NCI-H1930 (cell line): ENCODE data around the gene ACTR8.

Experiments used
- DNase-seq, 2 experiments: peaks; one replicate each; lab custom pipeline; 2025; lab: John Stamatoyannopoulos, UW

ACTR8 gene

DNA sequence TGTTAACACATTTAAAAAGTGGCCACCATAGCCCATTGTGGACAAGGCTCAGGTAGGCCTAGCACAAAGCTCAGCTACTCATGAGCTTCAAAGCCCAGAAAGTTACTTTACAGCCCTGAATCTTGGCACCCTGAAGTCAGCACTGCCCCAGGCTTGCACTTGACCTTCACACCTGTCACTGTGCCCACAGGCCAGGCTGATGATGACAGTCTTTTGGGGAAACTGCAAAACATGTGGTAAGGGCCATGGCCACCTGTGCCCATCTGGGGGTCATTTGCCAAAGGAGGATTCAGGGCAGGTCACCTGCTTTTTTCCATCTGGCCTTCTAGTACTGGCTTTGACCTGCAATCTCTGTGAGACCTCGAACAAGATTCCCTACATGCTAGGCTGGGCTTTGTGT, 46.7 kb downstream of the ACTR8 start:
- DNase-seq: no peak

DNA sequence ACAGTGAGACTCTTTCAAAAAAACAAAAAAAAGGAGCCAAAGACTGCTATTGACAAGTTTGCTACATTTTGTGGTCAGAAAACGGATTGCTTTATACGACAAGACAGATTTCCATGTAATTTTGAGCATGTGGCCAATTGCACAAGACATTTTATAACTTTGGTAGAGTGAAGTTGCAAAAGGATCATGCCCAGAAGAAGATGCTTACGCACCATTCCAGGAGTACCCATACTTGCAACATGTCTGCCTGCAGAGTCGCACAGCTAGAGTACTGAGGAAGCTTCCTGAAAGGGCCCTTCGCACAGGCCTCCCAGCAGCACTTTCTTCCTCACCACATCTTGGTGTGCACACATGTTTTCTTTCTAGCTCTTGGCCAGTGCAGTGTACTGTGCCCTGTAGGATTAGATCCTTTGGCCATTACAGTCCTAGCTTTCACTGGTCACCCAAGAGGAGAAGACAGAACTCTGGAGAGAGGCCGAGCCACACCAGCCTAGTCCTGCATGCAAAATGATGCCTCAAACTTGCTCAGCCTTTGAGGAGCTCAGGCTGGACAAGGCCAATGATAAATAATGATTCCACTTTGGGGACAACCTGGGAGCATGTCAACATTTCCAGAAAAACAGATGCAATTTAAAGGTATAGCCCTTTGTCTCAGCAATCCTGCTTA, 47.4 kb downstream of the ACTR8 start:
- no peak for DNase-seq

DNA sequence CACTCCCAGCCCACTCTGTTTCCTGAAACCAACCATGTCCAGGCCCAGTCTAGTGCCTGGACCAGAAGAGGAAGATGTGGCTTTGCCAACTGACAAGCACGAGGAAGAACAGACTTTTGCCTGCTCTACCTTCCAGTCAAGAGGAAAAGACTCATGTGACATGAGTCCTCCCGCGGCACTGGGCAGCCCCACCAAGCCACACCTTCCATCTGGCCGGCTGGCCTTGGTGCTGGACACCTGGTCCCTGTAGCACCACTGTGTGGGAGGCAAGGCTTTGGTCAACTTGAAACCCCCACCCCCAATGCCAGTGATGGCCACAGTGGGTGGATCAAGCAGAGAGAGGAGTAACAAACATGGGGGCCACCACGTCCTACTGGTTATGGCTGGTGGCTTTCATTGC, 48.3 kb downstream of the ACTR8 start:
- DNase-seq: no peak

DNA sequence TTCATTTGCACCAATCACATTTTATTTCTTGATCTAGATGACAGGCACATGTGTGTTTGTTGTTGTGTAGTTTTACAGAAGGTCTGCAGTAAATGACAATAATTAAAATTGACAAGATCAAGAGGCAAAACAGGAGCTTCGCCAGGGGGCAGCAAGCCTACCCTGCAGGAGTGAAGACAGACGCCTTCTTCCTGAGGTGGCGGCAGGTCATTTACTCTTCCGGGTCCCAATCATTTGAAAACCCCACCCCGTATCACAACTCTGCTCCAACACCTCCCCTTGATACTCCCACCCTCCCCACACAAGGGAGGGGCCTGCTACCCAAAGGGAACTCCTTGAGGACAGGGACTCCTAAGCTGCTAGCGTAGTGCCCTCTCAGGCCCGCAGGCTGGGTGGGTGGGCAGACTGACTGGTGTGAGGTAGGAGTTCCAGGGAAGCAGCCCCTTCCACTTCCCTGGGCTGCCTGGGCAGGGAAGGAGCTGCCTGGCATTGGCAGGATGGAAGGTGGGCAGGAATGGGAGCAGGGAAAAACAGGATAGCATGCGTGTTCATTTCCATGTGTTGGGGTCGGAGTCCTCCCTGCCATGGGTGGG, 48.8 kb downstream of the ACTR8 start:
- no peak for DNase-seq

DNA sequence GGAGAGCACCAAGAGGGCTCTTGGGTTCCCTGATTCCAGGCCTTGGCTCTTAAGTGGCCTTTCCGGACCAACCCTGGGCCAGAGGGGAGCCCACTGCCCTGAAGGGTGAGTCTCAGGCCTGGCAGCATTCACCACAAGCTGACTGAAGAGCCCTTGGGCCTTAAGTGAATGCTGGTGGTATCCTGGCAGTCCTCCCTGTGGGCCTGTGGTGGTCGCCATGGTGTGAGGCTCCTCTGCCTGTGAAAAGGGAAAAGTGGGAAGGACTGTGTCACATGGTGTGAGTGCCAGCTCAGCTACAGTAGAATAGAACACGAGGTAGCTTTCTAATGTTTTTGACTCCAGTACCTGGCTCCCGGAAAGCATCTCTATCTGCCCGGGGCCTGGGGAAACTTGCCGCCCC, 51.0 kb downstream of the ACTR8 start:
- no peak for DNase-seq

DNA sequence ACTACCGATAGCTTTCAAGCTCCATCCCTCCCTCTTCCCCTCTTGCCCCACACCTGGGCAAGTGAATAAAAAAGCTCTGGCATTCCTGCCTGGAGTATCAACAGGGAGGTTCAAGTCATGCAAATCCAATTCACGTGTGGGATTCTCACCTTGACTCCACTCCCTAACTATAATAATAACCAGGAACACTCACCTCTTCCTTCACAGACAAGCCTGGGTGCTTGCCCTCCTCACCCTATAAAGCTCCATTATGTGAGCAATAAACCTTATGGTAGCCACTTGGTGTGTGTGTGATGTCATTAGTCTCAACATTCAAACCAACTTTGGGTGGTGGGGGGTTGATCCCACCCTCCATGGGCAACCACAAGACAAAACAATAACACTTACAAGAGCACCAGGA, 52.3 kb downstream of the ACTR8 start:
- DNase-seq: no peak

DNA sequence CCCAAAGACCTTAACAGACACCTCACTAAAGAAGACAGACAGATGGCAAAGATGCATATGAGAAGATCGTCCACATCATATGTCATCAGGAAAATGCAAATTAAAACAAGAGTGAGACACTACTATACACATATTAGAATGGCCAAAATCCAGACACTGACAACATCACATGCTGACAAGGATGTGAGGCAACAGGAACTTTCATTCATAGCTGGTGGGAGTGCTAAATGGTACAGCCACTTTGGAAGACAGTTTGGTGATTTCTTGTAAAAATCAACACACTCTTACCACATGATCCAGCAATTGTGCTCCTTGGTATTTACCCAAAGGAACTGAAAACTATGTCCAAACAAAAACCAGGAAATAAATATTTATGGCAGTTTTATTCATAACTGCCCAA, 53.4 kb downstream of the ACTR8 start:
- DNase-seq: no peak

DNA sequence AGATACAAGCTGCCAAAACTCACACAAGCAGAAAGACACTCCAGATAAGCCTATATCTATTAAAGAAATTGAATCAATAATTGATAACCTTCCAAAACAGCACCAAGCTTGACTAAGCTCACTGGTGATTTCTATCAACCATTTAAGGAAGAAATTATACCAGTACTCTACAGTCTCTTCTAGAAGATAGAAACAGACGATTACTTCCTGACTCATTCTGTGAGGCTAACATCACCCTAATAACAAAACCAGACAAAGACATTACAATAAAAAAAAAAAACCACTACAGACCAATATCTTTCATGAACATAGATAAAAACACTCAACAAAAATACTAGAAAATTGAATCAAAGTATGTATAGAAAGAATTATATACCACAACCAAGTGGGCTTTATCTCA, 55.9 kb downstream of the ACTR8 start:
- no peak for DNase-seq

DNA sequence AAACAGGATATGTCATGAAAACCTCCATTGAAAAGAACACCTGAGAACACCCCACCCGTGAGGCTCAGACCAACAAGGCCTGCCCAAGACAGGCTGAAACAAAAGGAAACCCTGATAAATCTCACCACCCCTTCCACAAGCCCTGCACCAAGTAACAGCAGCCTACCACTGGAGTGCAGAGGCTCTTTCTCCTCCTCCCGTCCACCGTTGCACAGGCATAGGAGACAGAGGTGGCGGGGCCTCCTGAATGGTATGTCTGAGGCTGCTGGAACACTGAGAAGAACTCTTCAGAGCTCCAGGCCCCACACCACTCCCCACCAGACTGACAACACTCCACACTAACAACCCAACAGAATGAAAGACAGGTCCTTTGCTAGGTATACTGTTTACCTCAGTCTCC, 57.2 kb downstream of the ACTR8 start:
- no peak for DNase-seq

DNA sequence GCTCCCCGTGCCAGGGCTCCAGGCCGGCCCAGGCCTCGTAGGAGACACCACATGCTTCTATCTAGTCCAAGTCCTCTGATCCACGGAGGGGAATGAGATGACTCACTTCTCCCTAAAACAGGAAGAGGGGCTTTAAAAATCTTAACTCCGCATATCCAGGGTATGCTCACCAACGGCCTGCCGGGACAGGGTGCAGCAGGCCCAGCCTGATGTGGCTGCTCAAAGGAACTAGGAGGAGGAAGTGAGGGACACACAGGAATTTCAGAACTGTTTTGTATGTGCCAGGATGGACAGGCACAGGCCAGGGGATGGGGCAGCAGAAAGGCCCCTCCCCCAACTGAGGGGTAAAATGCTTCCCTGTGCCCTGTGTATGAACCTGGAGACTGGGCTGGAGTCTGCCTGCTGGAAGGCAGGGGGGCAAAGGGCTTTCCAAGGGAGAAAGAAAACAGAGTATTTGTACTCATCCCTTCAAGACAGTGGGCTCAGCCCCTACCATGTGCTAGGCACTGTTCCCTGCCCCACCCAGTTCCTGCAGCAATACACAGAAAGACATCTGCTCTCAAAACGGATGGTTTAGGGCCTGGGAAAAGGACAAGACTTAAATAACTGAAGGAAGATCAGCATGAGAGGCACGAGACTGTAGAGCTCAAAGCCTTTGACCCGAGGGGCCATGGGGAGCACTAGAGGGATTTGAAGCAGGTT, 57.8 kb downstream of the ACTR8 start:
- no peak for DNase-seq

DNA sequence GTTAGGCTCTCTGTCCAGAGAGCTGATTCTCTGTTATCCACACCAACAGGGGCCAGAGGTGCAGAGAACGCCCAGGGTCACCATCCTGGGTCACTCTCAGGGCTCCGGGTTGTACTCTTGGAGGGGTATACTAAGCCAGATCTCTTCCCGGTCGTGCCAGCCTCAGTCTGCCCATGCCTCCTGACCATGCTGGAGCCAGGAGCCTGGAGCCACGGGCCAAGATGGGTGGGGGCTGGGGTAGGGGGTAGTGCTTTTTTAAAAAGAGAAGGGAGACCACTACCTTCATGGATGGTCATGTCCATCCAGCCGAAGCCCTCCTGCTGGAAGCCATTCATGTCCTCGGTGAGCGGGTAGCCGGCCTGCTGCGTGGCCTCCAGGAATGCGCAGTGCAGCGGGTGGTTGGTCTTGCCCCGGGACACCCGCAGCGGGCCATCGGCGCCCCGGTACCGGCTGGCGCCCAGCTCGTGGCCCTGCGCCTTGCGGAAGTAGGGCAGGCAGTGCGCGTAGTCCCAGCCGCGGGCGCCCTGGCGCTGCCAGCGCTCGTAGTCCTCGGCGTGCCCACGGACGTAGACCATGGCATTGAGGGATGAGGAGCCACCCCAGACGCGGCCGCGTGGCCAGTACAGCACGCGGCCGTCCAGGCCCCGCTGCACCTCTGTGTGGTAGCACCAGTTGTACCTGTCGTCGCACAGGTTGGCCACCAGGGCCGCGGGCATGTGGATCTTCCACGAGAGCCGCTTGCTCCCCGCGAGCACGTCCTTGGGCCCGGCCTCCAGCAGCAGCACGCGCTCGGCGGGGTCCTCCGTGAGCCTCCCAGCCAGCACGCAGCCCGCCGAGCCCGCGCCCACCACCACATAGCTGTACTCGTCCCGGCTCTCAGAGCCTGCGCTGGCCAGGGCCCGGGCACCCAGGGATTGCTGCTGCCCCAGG, 58.7 kb downstream of the ACTR8 start:
- no peak for DNase-seq

DNA sequence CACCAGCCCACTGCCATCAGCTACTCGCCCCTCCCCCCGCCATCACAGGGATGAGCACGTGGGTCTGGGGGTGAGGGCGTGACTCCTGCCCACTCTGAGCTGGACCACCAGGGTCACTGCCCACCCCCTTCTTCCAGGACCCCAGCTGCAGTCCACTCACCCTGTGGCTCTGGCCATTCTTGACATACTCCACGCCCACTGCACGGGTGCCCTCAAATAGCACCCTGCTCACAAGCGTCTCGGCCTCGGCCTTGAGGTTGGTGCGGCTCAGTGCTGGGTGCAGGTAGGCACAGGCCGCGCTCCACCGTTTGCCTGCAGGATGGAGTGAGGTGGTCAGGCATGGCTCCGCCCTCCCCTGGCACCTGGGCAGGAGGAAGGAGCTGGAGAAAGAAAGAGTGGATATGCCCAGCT, 59.6 kb downstream of the ACTR8 start:
- DNase-seq: no peak

DNA sequence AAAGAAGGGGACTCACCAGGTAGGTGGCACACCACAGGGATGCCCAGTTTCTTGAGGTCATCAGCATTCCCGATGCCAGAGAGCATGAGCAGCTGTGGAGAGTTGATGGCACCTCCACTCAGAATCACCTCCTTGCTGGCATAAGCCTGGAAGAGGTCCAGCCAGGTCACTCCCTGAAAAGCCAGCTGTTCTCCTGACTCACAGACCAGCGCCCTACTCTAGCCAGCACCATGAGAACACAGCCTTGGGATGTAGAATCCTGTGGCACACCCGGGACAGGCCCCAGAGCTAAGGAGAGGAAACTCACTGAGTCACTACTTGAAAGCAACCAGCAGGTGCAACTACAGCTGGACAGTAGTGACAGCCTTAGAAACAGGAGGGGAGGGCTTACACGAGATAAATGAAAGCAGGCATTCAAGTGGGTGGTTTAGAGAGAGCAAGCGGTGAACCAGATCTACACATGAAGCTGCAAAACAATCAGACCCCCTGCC, 60.3 kb downstream of the ACTR8 start:
- no peak for DNase-seq

DNA sequence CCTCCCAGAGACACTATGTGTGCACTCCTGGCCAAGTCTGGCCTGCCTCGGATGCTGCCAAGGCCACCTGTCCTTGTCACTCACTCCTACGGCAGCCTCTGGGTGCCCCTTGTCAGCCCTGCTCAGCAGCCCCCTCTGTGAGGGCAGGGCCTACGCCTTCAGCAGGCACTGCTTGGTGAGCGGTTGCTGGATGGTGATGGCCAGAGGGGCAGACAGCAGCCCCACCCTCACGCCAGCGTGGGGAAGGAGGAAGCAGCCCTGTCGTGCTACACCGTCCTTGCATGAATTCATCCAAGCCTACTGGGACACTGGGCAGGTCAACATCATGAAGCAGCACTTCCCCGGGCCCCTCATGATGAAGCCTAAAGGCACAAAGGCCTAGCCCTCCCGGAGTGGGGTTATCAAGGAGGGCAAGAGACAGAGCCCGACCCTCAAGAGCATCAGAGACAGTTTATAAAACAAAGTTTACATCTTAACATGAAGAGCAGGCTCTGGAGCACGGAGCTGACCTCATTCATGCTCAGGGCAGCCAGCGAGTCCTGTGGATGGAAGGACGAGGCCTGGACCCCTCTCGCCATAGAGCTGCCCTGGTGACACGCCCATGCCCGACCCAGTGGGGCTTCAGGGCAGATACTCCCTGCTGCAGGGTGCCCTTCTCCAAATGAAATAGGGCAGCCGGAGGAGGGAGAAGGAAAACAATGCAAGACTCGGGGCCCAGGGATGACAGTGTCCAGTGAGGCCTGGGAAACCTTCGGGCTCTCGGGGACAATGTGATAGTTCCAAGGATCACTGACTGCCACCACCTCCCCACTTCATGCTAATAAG, 61.0 kb downstream of the ACTR8 start:
- no peak for DNase-seq

DNA sequence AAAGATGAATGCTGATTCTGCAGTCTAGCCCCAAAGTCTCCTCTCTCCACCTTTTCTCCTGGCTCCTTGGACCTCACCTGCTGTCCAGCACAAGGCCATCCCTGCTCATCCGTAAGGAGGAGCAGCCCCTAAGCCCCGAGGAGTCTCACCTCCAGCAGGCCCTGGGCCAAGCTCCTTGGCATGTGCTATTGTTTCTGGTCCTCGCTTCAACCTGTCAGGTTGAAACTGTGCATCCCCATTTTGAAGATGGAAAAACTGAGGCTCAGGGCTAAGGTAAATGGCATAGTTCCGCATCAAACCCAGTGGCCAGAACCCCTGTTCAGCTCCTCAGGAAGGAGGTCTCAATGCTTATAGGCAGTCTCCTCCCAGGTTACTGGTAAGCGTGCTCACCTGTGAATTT, 61.9 kb downstream of the ACTR8 start:
- DNase-seq: no peak

DNA sequence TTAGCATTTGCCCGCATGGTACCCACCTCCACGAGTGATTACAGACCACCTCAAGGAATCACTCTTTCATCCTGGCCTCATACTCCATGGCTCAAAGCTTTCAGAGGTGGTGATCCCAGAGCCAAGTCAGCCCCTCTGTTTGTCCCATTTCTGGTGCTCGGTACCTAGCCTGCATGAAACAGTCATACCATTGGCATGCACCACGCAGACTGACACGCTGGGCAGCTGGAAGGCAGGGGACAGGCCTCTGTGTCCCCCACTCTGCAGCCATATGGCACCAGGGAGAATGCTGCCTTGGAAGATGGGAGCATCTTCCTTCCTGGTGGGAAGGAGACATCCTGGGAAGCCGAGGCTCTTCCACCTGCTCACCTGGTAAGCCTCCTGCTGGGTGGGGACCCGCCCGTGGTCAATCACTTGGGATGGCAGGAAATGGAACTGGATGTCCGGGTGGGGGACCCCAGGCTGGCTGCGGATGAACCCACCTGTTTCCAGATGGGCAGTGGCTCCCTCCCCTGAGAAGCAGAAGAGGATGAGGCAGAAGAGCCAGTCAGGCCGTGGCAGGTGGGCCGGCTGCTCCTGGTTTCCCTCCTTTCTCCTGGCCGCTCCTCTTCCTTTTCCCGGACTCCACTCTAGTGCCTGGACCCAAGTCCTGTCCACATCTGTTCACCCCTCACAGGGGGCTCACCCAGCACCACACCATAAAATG, 62.6 kb downstream of the ACTR8 start:
- no peak for DNase-seq

DNA sequence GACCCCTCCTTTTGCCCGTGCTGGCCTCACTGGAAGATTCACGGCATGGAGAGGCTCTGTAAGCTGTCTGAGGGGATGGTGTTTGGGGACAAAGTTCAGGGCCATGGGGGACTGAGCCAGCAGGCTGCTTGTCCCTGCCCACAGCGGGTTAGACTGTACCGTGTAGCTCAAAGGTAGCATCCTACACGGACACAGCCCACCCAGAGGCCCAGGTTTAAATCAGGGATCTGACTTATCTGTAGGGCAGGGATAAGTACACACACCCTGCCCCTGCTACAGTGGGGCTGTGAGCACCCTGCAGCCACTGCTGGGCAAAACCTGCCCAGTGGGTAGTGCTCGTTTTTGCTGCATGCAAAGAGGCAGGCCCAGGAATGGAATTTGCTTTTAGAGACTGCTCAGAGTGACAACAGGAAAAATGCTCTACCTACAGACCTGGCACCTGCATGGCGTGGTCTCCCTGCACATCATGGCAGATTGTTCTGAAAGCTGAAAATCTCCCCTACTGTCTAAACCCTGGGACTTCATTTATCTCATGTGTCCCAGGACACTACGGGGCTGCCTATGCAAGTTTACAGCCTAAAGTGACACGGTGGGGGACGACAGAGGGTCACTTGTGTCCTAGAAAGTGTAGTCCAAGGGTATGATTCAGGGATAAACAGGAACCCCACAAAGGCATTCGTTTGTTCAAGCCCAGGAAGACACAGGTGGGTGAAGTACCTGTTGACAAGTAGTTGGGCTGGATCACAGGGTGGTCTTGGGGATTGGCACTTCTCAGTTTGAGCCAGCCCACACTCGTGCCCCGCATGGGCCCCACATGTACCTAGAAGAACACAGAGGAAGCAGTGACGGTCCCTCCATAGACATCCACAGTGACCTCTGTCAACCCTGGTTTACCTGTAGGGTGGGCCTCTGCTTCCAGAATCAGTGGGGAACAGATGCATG, 63.5 kb downstream of the ACTR8 start:
- DNase-seq: no peak

DNA sequence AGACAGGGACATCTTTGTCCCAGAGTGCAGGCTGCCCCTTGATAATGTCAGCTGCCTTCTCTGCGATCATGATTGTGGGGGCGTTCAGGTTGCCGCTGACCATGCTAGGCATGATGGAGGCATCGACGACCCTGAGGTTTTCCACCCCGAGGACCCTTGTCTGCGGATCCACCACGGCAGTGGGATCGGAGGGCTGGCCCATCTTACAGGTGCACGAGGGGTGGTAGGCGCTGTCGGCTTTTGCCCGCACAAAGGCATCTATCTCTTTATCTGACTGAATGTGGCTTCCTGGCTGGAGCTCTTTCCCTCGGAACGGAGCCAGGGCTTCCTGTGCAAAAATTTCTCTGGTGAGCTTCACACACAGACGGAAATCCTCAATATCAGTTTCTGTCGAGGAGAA, 64.1 kb downstream of the ACTR8 start:
- no peak for DNase-seq

DNA sequence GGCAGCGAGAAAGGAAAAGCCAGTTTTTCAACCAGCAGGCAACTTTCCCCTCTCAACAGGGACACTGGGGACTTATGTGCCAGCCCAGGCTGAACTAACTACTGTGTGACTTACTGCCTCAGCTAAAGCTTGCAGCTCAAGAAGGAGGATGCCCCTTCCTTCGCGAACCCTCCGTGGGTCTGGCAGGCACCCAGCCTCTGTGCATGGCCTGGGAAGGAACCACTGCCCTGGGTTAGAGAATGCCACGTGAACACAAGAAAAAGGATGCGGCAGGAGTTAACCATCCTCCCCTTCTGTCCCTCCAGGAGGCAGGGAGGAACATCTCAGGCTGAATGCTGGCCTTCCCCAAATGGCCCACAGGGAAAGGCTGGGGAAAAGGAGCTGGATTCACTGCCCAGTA, 64.7 kb downstream of the ACTR8 start:
- no peak for DNase-seq
